DMS 273 (cell line): ENCODE results near the gene CD44.

Experiments used
- DNase-seq: peaks from one replicate; lab custom pipeline; 2025; ENCODE audit not compliant: unreplicated experiment; lab: John Stamatoyannopoulos, UW

CD44 gene

DNA sequence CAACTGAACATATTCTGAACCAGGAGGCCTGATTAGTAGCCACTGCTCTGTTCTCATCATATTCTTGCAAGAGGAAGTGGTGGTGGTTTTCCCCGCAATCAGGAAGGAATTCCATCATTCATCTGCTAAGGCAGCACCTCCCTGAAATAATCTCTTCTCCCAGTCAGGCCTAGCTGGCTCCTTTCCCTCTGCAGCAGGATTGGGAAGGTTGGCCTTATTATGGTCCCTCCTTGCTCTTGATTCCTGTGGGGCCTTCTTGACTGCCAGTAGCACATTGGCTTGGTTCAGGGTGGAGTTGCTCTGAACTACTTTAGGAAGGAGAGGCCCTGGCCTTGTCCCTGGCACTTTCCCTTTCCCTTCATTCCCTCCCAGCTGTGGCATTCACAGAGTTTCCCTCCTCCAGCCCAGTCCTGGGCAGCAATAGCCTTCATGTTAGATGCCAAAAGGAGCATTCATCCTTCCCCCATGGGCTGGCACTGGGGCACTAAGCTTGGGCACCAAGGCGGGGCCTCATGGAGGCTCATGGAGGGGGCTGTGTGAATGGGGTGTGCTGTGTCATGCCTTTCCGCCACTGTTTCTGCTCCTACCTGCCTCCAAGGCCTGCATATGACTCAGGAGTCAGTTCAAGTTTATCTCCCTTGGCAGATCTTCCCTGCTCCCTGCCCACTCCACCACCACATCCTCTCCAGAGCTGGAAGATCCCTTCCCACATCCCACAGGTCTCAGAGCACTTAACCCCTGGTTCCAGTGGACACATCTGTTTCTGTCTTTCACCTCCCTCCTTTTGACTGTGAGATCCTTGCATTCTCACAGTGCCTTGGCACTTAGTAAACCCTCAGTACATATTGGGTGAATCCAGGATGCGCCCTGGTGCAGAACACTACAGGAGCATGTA, 27.6 kb upstream of the CD44 start:
- DNase-seq: no peak

DNA sequence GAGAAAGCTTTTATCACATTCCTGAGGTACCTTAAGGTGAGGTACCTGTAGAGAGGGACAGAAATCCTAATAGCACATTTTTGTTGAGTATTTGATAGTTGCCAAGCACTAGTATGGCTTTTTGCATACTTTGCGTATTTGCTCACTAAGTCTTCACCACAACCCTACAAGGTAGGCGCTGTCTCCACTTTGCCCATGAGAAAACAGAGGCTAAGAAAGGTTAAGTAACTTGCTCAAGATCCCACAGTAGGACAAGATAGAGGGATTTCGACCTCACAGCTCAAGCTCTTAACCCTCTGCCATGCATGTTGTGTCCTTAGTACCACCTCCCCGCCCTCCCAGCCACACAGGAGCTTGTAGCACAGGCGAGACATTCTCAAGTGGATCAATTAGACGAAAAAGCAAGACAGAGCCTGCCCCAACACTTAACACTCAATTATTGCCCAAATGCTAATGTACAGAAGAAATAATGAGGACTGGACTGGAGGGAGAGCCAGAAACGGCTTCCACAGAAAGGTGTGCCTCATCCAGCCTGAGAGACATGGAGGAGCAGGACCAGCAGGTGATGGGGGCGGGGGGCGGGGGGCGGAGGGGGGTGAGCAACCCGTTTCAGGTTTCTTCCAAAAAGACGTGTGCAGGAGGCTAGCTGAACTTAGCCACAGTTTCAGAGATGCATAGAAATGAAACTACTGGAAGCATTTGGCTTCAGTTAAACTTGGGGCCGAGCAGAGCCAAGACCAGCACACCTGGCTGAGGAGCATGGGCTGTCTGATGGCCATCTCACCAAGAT, 26.7 kb upstream of the CD44 start:
- peak; percentile 21 for DNase-seq

DNA sequence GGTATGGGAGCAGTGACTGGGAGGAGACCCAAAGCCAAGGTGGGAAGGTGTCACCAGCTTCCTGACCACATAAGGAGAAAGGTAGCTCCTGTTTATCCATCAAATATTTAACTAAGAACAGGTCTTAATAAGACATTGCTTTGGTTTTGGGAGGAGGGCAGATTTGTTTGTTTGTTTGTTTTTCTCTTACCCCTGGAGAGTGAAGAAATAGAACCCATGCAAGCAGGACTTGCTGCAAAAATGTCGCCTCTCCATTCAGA, 26.2 kb upstream of the CD44 start:
- no peak for DNase-seq

DNA sequence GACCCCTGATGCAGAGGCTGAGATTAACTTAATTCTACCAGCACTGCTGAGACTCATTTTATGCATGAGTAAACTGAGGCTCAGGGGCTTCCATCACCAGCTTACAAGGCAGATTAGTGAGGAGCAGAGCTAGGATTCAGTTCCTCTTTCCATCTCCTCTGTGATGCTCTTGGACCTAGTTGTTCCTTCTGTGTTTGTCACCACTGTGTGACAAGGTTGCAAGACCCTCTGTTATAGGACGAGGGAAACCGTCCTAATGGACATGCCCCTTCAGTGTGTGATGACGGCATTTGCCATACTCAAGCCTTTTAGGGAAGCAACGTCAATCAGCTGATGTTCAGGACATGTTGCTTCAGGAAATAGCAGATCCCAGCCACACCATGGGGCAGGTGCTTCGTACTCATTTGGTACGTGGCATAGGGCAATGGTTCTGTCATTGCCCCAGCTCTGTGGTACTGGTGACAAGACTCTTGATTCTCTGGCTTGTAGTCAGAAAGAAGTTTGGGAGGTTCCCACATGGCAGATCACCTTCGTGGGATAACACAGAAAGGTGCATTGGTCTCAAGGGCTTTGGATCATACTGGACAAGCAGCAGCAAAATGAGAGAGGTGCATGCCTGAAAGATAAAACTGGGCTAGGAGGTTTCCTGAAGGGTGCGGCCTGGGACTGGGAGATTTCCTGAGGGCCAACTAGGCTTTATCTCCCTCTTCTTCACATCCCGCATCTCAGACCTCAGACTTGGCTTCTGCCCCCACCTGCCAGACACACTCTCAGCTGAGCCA, 23.9 kb upstream of the CD44 start:
- DNase-seq: no peak

DNA sequence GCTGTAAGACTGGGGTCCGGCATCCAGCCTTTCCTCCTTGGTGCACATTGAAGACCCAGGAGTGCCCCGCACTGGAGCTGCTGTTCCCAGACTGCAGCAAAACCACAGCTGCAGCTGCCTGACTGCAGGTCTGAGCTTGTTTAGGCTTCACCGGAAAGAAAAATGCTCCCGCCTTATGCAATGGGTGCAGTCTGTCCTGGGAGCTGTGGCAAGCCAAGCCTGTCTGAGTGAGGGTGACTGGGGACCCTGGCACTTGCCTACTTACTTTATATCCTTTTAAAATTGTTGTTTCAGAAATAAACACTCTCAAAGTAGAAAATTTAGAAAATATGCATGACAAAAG, 23.3 kb upstream of the CD44 start:
- DNase-seq: peak; percentile 3

DNA sequence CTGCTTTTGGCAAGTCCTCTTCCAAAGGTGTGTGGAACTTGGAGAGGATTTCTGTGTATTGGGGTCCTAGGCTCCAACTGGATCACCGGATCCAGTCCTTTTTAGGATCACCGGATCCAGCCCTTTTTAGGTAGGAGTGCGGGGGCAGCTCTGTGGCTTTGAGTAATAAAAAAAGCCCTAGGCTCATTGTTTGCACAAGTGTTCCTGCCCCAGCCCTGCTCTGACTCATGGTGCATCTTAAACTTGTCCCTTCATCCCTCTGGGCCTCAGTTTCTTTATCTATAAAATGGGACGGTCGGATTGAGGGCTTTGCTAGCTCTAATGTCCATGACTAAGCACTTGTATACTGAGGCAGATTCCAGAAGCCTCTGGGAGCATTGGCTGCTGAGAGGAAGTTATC, 22.7 kb upstream of the CD44 start:
- DNase-seq: no peak

DNA sequence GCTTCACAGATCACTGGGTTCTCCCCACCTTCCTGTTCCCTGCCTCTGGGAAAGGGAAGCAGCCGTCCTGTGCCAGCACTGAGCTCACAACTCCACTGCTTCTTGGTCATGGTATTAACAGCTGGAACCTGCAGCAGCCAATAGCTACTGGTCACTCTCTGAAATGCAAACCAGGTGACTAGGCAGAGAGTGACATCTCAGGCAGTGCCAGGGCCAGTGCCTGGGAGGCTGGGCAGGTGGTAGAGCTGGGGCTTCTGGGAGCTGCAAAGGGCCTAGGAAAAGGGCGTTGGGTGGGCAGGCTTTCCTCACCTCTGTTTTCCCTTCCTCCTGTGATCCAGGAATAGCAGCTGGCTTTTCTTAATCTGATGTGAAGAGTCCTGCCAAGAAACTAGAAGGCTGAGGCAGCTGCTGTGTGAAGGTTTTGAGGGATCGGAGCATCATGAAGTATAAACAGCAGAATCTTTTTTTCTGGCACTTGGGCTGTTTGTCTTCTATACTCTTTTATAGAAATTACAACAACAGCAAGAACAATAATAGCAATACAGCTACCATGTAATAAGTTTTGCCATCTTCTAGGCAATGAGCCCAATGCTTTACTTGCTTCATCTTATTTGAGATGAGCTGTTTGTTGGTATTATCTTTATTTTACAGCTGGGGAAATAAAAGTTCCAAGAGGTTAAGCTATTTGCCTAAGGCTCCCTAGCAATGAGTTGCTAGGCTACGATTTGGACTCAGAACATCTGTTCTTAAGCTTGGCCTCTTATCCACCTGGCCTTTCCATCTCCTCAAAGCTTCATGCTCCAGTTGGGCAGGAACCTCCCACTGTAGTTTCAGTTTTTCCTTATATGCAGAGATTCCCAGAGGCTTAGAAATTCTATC, 22.0 kb upstream of the CD44 start:
- peak; percentile 69 for DNase-seq

DNA sequence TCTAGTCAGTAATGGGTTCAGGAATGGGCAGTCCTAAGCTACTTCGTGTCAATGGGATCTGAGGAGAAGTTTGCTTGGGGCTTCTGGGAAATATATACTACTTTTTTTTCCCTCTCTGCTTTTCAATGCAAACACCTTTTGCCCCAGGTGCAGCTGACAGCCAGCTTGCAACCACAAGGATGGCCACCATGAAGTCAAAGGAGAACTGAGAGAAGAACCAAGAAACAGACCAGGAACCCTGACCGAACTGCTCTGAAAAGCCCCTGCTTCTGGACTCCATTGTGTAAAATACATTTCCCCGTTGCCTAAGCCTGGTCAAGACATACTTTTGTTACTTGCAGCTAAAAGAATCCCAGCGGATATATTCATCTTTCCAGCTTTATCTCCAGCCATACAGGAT, 20.1 kb upstream of the CD44 start:
- DNase-seq: no peak

DNA sequence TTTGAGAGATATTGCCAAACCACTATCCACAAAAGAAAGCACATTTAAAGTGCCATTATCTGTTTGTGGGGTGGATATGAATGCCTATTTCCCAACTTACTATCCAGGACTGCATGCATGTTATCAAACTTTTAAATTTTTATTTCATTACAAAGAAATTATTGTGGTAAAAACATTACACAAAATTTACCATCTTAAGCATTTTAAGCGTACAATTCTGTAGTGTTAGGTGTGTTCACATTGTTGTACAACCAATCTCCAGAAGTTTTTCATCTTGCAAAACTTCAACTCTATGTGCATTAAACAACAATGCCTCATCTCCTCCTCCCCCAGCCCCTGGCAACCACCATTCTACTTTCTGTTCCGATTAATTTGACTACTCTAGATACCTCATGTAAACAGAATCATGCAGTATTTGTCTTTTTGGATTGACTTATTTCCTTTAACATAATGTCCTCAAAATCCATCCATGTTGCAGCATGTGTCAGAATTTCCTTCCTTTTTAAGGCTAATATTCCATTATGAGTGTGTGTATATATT, 17.6 kb upstream of the CD44 start:
- DNase-seq: no peak

DNA sequence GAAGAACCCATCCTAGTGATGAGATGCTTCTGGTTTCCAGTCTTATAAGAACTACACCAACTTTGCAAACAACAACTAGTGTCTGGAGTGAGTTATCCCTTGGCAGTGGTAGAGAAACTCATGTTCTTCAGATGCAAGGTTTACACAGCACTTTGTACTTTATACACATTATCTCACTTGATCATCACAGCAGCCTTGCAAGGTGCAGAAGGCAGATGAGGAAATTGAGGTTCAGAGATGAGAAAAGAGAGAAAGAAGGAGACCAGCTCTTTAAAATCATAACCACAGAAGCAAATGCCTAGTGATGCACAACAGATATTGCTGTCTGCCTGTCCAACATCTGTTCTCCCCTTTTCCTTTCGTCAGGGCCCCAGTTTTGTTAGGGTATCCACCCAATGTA, 16.7 kb upstream of the CD44 start:
- no peak for DNase-seq

DNA sequence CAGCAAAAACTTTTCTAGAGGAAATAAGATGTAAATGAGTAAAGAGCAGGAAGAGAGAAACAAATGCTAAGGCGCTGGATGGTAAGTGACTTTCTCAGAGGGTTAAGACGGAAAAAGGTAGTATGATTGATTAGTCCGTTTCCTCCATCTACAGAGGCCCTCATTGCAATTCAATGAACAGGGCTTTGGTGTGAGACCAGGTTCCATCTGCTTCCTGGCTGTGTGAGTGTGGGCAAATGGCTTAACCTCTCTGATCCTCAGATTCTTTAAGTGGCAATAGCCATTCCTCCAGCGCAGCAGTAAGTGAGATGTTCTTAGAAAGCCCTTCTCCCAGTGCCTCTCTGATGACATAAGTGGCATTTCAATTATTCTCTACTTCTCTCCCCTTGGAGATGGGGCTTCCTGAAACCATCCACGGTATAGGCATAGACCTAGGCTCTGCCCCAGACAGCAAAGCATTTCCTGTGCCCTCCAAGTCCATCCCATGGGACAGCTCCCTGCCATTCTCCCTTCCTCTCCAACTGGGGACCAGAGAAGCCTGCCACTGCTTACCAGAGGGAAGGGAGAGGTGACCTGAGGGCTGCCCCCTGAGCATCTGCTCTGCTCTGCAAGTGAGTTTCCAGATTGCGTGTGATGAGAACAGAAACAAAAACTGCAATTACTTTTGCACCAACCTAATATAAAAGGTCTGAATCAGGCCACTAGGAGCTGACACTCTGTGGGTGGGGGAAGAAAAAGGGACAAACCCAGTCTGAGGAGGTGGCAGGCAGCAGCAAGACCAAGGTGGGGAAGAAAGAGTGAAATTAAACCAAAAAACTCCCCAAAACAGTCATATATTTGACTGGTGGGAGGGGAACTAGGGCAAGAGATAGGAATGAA, 12.7 kb upstream of the CD44 start:
- DNase-seq: no peak

DNA sequence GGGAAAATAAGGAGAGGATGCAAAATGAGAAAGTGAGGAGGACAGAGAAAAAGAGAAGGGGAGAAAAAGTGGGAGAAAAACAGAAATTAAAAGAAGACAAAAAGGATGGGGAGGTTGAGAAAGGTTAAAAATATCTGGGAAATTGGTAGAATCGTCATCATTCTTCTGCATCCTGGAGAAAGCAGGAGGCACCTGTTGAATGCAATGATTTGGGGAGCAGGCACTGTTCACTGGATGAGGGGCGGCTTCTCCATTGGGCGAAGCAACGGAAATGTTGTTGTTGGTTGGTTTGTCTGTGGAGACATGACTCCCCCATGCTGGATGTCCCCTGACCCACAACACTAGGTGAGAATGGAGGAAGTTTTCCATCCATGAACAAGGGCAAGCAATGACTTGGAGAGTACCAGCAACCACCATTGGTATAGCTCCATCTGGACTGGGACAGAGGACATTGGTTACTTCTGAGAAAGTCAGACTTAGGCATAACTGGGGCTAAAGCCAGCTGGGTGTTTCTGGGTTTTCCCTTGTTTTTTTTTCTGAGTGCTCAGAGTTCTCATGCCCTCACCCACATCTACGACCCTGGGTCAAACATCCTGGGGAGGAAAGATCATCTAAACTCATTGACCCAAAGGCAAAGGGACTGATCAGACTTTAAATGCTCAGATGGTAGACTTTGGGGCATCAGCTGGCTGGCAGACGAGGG, 11.9 kb upstream of the CD44 start:
- DNase-seq: no peak

DNA sequence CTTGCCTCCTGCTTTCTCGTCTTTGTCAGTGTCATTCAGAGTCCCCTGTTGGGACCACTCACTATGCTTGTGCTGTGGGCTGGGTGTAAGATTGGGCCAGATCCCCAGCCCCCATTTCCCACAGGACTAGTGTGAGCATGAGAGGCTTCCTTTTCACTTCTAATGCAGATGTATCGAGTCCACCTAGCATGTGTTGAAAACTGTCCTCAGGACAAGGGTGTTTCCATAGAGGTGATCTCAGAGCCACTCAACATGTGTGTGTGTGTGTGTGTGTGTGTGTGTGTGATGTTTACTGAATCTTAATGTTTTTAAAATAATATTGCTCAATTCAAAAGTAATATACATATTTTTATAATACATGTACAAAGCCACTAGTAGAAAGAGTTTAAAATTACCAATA, 11.4 kb upstream of the CD44 start:
- DNase-seq: no peak

DNA sequence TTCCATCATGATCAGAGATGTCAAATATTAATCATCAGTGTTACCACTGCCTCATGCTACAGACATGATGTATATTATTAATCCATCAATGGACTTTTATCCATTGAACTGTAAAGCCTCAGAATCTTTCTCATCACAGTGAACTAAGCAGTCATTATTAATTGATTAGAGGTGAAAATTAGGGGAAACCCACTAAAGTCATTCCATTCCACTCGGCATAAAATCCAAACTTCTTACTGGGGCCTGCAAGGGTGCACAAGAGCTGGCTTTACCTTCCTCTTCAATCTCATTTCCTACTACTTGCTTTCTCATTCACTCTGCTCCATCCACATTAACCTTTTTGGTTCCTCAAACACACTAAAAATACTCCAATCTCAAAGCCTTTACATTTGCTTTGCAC, 7.9 kb upstream of the CD44 start:
- no peak for DNase-seq

DNA sequence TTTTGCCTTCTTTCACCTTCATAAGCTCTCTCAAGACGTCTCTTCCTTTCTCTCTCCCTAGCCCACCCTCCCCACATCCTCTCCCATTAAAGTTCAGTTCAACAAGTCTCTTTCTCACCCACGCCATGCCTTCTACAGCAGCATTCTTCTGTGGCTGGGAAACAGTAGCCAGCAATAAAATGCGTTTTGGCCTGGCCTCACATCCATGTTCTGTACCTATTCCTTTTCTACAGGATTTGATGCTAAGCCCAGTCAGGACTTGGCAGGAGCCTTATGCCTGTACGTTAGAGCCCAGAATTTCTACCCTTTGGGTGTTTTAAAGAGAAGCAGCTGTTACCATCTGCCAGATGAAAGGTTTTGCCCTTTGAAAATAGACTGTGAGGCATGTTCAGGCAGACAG, 7.1 kb upstream of the CD44 start:
- DNase-seq: peak; percentile 61

DNA sequence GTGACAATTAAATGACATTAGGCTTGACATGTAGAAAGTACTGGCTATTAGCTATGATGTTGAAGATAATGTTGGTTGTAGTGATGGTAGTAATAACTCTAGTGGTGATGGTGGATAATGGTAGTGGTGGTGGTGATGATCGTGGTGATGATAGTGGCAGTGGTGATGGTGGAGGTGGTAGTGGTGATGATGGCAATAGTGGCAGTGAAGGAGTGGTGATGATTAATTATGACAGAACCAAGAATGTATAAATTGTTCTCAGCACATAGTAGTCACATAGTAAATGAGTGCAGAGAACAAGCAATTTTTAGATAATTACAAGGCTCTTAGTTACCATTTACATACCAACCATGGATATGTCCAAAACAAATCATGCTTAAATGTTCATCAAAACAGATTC, 5.3 kb upstream of the CD44 start:
- DNase-seq: no peak

DNA sequence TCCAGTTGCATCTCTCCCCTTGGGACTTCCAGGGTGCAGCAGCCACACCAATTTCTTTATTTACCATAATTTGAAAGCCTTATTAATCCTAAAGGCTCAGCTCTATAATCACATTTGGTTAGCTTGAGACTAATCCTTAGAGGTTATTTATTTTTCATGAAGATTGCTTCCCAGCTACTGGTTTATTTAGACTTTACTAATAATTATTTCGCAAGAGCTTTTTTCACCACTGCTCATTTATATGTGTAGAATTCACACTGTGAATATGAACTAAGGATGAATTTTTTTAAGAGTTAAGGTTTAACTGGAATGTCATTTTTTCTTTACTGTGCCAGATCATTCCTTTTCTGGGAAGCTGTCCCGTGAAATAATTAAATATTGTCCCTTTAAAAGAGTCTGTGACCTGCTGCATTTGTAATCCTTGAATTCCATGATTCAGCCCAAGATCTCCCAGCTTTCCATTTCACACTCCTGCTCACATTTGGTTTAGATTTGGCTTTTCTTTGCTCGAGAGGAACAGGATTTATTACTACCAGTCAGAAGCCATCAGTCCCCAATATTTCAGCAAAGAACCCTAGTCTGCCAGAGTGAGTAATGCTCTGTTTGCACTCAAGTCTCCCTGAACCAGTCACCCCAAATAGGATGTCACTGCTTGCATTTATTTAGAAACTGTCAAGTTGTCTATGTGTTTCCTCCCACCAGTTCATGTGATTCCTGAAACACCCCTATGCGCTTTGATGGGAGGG, 4.4 kb upstream of the CD44 start:
- no peak for DNase-seq

DNA sequence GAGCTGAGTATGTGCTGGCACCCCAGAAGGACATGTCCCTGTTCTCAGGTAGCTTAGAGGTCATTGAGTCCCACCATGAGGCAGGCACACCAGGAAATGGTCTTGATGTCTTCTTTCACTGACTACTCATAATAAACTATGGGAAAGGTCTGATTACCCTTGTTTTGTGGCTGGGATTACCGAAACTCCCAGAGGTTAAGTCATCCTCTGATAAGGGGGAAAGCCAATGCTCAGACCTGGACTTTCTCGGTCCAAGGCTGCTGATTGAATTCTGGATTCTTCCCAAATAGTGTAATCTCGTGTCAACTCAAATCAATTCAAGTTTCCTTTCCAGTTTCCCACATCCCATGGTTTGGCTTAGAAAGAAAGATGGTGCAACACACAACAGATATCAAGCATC, 3.7 kb upstream of the CD44 start:
- DNase-seq: no peak

DNA sequence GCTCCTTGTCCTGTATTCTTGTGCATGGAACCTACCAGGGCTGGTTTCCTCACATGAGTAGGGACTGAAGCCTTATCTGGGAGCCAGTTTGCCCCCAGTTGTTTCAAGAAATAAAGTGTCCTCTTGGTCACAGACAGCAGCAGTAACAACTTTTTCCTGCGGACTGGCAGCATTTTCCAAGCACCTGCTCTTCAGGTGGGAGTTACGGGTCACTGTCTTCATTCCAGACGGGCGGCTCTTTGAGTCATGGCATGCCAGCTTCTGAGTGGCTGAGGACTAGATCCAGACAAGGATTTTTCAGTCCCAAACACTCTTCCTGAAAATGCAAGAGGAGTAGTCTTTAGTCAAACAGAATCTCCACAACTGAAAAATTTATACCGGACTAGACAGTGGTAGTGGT, 2.7 kb upstream of the CD44 start:
- no peak for DNase-seq
